Parathyroid adenoma (tissue), 2 donors: ENCODE measurements around the gene GEMIN4.
"Not testable (repeated sequence)": the region's sequence is repeated elsewhere in the genome, so short reads cannot be mapped to it uniquely, and the experiment has no call there.

Source experiments
- H2AFZ ChIP-seq: fragments of 300-600 bp; sonication (generic); one replicate; pipeline ENCODE4 v1.7.0; 2017; ENCODE audit warnings: antibody characterized with exemption, mild to moderate bottlenecking
- H3K27ac ChIP-seq: fragments of 300-600 bp; sonication (generic); one replicate; pipeline ENCODE4 v1.7.0; 2017
- H3K27me3 ChIP-seq: fragments of 300-600 bp; sonication (generic); one replicate; pipeline ENCODE4 v1.7.0; 2017; ENCODE audit warnings: low read length; ENCODE audit not compliant: control insufficient read depth, insufficient read depth
- H3K36me3 ChIP-seq: fragments of 300-600 bp; sonication (generic); one replicate; pipeline ENCODE4 v1.7.0; 2017; ENCODE audit warnings: low read length; ENCODE audit not compliant: control insufficient read depth, insufficient read depth
- H3K4me1 ChIP-seq: fragments of 300-600 bp; sonication (generic); one replicate; pipeline ENCODE4 v1.7.0; 2017; ENCODE audit warnings: control low read depth
- H3K4me2 ChIP-seq: fragments of 300-600 bp; sonication (generic); one replicate; pipeline ENCODE4 v1.7.0; 2017; ENCODE audit warnings: low read length
- H3K4me3 ChIP-seq: fragments of 300-600 bp; sonication (generic); one replicate; pipeline ENCODE4 v1.7.0; 2017; ENCODE audit warnings: low read depth, low read length
- H3K79me2 ChIP-seq: fragments of 300-600 bp; sonication (generic); one replicate; pipeline ENCODE4 v1.7.0; 2017; ENCODE audit warnings: control low read depth
- H3K9ac ChIP-seq: fragments of 300-600 bp; sonication (generic); one replicate; pipeline ENCODE4 v1.7.0; 2017; ENCODE audit warnings: mild to moderate bottlenecking
- H3K9me3 ChIP-seq: fragments of 300-600 bp; sonication (generic); one replicate; pipeline ENCODE4 v1.7.0; 2017; ENCODE audit warnings: low read length; ENCODE audit not compliant: control insufficient read depth
- TF ChIP-seq, protein P1 (sequence below): fragments of 300-600 bp; sonication (generic); IDR thresholded peaks from one replicate; pipeline ENCODE4 v1.7.0; 2017; ENCODE audit warnings: antibody characterized with exemption, mild to moderate bottlenecking
- donor health status: primary hyperparathyroidism.

GEMIN4 gene

DNA sequence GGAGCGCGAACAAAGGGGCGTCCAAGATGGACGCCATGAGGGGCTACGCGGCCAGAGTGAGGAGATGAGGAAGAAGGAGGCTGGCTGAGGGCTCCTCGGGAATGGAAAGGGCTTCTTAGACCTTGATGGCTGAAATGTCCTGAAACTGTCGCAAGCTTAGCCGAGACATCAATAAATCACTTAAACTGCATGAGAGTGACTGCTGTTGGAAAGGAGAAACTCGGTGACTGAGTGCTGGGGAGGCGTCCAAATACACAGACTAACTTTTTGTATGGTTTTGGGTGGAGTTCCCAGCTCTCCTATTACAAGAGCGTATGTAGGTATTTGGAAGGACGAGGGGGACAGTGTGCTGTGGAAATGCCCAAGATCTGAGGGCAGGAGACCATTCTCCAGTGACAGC, 1.4 kb upstream of the GEMIN4 start:
- TF ChIP-seq, protein P1, sequence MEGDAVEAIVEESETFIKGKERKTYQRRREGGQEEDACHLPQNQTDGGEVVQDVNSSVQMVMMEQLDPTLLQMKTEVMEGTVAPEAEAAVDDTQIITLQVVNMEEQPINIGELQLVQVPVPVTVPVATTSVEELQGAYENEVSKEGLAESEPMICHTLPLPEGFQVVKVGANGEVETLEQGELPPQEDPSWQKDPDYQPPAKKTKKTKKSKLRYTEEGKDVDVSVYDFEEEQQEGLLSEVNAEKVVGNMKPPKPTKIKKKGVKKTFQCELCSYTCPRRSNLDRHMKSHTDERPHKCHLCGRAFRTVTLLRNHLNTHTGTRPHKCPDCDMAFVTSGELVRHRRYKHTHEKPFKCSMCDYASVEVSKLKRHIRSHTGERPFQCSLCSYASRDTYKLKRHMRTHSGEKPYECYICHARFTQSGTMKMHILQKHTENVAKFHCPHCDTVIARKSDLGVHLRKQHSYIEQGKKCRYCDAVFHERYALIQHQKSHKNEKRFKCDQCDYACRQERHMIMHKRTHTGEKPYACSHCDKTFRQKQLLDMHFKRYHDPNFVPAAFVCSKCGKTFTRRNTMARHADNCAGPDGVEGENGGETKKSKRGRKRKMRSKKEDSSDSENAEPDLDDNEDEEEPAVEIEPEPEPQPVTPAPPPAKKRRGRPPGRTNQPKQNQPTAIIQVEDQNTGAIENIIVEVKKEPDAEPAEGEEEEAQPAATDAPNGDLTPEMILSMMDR: no peak
- no peak overlapping the region for H3K27ac ChIP-seq
- peaks cover 5% of the 10 kb centered on the region for H3K4me1 ChIP-seq

DNA sequence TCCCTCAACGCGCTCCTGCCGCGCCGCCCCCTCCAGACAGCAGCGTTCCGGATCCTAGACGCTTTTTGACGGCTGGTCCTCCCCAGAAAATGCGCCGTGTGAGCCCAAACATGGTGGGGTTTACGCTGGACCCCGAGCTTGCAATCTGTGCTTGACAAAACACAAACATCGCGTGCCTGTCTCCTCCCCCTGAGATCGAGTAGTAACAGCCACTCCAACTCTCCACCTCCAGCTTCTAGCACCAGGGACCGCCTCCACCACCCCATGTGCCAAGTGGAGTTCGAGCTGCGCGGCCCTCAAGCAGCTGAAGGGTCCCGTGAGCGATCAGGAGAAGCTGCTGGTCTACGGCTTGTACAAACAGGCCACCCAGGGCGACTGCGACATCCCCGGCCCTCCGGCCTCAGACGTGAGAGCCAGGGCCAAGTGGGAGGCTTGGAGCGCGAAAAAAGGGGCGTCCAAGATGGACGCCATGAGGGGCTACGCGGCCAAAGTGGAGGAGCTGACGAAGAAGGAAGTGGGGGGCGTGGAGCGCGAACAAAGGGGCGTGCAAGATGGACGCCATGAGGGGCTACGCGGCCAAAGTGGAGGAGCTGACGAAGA, 656 bp upstream of the GEMIN4 start:
- Histone ChIP-seq H3K27ac (peak overlapping the region; percentile 18), H3K79me2 (peaks cover 4% of the 10 kb centered on the region), H2AFZ (peak overlapping the region; percentile 97), H3K9me3 (no peaks in the 10 kb centered on the region), H3K4me1 (peaks cover 5% of the 10 kb centered on the region), H3K9ac (peak overlapping the region; percentile 59), H3K4me2 (peak overlapping the region; percentile 99), H3K27me3 (no peaks in the 10 kb centered on the region), H3K4me3 (peak overlapping the region; percentile 73), H3K36me3 (no peaks in the 10 kb centered on the region)
- TF ChIP-seq, protein P1: no peak

More for the DNA sequence above, 1.4 kb upstream of the GEMIN4 start:
- Histone ChIP-seq H3K4me2 (no peak overlapping the region), H3K4me3 (no peak overlapping the region), H3K36me3 (no peaks in the 10 kb centered on the region), H3K79me2 (peaks cover 4% of the 10 kb centered on the region), H3K9ac (no peak overlapping the region), H2AFZ (no peak overlapping the region), H3K27me3 (no peaks in the 10 kb centered on the region), H3K9me3 (no peaks in the 10 kb centered on the region)

DNA sequence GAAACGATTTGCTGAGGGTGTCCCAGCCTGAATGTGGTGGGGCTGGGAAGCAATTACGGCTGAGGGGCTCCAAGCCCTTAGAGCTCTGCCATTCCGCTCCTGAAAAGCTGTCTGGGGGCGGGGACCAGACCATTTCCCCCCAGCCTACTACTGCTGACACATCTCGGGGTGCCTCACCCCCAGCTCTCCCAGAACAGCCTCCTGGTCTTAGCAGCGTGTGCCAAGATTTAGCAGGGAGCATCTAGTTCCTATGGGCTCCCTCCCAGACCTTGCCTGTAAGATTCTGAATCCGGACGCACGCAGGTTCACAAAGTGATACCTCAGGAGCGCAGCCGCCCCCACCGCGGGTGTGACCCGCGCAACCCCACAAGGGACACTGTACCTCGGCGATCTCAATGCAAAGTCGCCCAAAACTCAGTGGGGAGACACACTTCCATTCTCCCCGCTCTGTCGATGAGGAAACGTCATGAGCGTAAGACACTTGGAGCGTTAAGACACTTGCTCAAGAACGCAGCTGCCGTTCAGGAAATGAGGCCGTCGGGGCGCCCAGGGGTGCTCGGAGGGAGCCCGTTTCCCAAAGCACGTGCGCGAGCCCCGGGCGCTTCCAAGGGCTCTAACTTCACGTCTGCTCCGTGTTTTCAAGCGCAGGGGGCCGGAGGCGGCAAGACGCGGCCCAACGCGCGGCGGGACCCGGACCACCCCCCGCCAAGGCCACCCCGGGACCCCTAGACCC, 629 bp downstream of the GEMIN4 start:
- TF ChIP-seq, protein P1: no peak
- H3K9ac ChIP-seq: peak overlapping the region; percentile 59
- peak overlapping the region; percentile 73 for H3K4me3 ChIP-seq
- H3K36me3 ChIP-seq: no peaks in the 10 kb centered on the region
- H2AFZ ChIP-seq: peak overlapping the region; percentile 97
- peaks cover 5% of the 10 kb centered on the region for H3K4me1 ChIP-seq
- H3K27me3 ChIP-seq: no peaks in the 10 kb centered on the region
- no peak overlapping the region for H3K27ac ChIP-seq
- H3K79me2 ChIP-seq: peaks cover 4% of the 10 kb centered on the region
- H3K9me3 ChIP-seq: no peaks in the 10 kb centered on the region
- H3K4me2 ChIP-seq: peak overlapping the region; percentile 99

- Histone ChIP-seq H3K27ac (no peak overlapping the region), H3K4me3 (no peak overlapping the region), H3K27me3 (no peaks in the 10 kb centered on the region), H3K4me1 (peaks cover 5% of the 10 kb centered on the region), H3K36me3 (no peaks in the 10 kb centered on the region), H2AFZ (no peak overlapping the region), H3K9ac (no peak overlapping the region), H3K4me2 (peak overlapping the region; percentile 99), H3K9me3 (no peaks in the 10 kb centered on the region), H3K79me2 (peaks cover 4% of the 10 kb centered on the region)
- TF ChIP-seq, protein P1: no peak
Observed at GRCh38 chr17:750431-751037, 1.5 kb downstream of the GEMIN4 start.

GRCh38 chr17:749359-749758, 2.7 kb downstream of the GEMIN4 start:
- H3K27me3 ChIP-seq, H3K9me3 ChIP-seq, H3K4me2 ChIP-seq, H3K9ac ChIP-seq, H3K79me2 ChIP-seq, H3K36me3 ChIP-seq, H3K4me1 ChIP-seq, H2AFZ ChIP-seq, H3K27ac ChIP-seq, H3K4me3 ChIP-seq: not testable (repeated sequence)

GRCh38 chr17:748604-749003, 3.5 kb downstream of the GEMIN4 start:
- H3K36me3 ChIP-seq, H3K9ac ChIP-seq, H2AFZ ChIP-seq, H3K9me3 ChIP-seq, H3K4me3 ChIP-seq, H3K4me2 ChIP-seq, H3K27ac ChIP-seq, H3K27me3 ChIP-seq, H3K79me2 ChIP-seq, H3K4me1 ChIP-seq: not testable (repeated sequence)
